GM12878 (cell line): ENCODE data around the gene CIPC. TPM values are rescaled to one million over a fixed set of nuclear protein-coding genes. Genes with fewer than 3 reads are reported as not detected.

Experiments used
- BMI1 ChIP-seq: fragments of 450-650 bp; IDR thresholded peaks from 2 replicates; pipeline ENCODE4 v1.6.1; 2016; ENCODE audit warnings: mild to moderate bottlenecking, moderate library complexity, borderline replicate concordance
- CEBPB ChIP-seq, 2 experiments: fragments of 150-350 bp in 1 of 2; IDR thresholded peaks; 2 replicates each; pipeline ENCODE4 v1.6.1; 2012 to 2014; ENCODE audit warnings: low read depth in 2 of 2, low read length in 2 of 2, borderline replicate concordance in 1 of 2, inconsistent platforms in 1 of 2
- CUX1 ChIP-seq: IDR thresholded peaks from 2 replicates; pipeline ENCODE4 v1.6.1; 2012; ENCODE audit warnings: improper control_type of control experiment, low read depth, low read length; ENCODE audit not compliant: insufficient replicate concordance
- SPI1 ChIP-seq: IDR thresholded peaks from 2 replicates; pipeline ENCODE4 v1.6.1; 2011; ENCODE audit warnings: low read depth, mild to moderate bottlenecking, low read length, moderate library complexity, borderline replicate concordance; ENCODE audit not compliant: insufficient read depth
- ZNF274 ChIP-seq: IDR thresholded peaks from one replicate; pipeline ENCODE4 v1.8.0; 2011; ENCODE audit not compliant: insufficient read length, insufficient read depth
- polyA plus RNA-seq, 11 experiments: library from polyadenylated mRNA; depleted of rRNA in 4 of 11; unstranded in 6 of 11; stranded (reverse) in 5 of 11; fragments of >200 nt; fragmentation: Nextera tagmentation in 4 of 11; fragmentation: Illumina TruSeq in 1 of 11; extraction: Ambion mirVana in 4 of 11; extraction: Trizol in 1 of 11; gene quantifications; 1 replicate in 1 of 11; 2 replicates in 10 of 11; pipeline versions ENCODE4 v1.2.1 to v1.2.3, GENCODE V29; 2011 to 2016; ENCODE audit warnings: inconsistent platforms in 2 of 11, missing spikeins in 2 of 11, low read depth in 1 of 11
- total RNA-seq, 4 experiments: library from RNA; depleted of rRNA in 3 of 4; stranded (reverse); fragments of >200 nt in 3 of 4; fragmentation: Illumina TruSeq in 1 of 4; extraction: Trizol in 1 of 4; gene quantifications; 2 replicates each; pipeline versions ENCODE4 v1.2.1 to v1.2.3, GENCODE V29; 2013 to 2021
- TF ChIP-seq, protein P1 (sequence below): fragments of 450-650 bp; formaldehyde crosslinking; IDR thresholded peaks from 2 replicates; pipeline ENCODE4 v1.4.0; 2022; ENCODE audit warnings: mild to moderate bottlenecking, moderate library complexity
- TF ChIP-seq, protein P2 (sequence below): fragments of 450-650 bp; IDR thresholded peaks from 2 replicates; pipeline ENCODE4 v1.6.1; 2017; ENCODE audit warnings: mild to moderate bottlenecking, moderate library complexity
- TF ChIP-seq, protein P3 (sequence below): fragments of 450-650 bp; formaldehyde crosslinking; IDR thresholded peaks from 2 replicates; pipeline ENCODE4 v1.4.0; 2020; ENCODE audit warnings: mild to moderate bottlenecking, moderate library complexity
- TF ChIP-seq, protein P4 (sequence below): IDR thresholded peaks from 2 replicates; pipeline ENCODE4 v1.6.1; 2012; ENCODE audit warnings: low read depth, low read length, improper control_type of control experiment

The CIPC gene
- total and polyA plus RNA-seq, 10 of the 15 experiments (the other 5 are each of a cell fraction or from before 2014, with no cell fraction given): 5.6 to 29.5 (median 16.5) TPM

DNA sequence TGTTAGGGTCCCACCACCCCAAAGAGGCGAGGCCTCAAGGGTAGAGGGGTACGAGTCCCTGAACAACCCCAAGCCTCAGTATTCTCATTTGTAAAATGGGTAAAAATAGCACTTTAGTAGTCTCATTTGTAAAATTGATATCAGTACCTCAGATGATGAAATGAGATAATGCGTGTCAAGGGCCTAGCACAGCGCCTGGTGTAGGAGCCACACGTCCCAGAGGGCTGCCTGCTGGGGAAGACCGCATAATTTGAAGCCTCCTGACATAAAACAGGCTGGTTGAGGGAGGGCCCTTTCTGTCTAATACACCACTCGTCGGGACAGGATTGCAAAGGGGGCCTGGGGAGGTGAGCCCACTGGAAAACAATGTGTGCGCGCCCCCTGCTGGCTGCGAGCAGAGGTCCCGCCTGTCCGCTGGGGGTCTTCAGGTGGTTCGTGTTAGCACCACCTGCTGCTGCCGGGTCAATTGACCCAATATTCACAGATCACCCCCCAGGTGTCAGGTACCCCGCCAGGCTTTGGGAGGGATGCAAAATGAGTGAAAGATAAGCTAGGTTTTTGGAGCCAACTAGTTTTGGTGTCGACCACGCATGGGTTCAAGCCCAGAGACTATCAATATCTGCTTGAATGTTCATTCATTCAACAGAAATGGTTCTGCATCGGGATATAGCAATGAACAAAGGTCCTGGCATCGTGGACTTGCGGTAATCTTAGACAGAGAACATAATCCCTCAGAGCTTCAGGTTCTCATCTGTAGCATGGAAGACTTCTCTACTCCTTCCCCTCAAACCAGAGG is 44.8 kb upstream of the CIPC start (continued):
- TF ChIP-seq CUX1 (no peak), CEBPB (IDR thresholded peaks at IDR 0.05; ENCODE audit: borderline replicate concordance in 1 of 2, low read depth in 2 of 2, low read length in 2 of 2) (no peak), SPI1 (no peak), BMI1 (no peak), ZNF274 (no peak)
- TF ChIP-seq, protein P1, sequence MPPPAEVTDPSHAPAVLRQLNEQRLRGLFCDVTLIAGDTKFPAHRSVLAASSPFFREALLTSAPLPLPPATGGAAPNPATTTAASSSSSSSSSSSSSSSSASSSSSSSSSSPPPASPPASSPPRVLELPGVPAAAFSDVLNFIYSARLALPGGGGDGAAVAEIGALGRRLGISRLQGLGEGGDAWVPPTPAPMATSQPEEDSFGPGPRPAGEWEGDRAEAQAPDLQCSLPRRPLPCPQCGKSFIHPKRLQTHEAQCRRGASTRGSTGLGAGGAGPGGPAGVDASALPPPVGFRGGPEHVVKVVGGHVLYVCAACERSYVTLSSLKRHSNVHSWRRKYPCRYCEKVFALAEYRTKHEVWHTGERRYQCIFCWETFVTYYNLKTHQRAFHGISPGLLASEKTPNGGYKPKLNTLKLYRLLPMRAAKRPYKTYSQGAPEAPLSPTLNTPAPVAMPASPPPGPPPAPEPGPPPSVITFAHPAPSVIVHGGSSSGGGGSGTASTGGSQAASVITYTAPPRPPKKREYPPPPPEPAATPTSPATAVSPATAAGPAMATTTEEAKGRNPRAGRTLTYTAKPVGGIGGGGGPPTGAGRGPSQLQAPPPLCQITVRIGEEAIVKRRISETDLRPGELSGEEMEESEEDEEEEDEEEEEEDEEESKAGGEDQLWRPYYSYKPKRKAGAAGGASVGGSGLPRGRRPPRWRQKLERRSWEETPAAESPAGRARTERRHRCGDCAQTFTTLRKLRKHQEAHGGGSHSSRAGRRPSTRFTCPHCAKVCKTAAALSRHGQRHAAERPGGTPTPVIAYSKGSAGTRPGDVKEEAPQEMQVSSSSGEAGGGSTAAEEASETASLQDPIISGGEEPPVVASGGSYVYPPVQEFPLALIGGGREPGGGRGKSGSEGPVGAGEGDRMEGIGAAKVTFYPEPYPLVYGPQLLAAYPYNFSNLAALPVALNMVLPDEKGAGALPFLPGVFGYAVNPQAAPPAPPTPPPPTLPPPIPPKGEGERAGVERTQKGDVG (CRISPR knock-in tag): no peak
- TF ChIP-seq, protein P2, sequence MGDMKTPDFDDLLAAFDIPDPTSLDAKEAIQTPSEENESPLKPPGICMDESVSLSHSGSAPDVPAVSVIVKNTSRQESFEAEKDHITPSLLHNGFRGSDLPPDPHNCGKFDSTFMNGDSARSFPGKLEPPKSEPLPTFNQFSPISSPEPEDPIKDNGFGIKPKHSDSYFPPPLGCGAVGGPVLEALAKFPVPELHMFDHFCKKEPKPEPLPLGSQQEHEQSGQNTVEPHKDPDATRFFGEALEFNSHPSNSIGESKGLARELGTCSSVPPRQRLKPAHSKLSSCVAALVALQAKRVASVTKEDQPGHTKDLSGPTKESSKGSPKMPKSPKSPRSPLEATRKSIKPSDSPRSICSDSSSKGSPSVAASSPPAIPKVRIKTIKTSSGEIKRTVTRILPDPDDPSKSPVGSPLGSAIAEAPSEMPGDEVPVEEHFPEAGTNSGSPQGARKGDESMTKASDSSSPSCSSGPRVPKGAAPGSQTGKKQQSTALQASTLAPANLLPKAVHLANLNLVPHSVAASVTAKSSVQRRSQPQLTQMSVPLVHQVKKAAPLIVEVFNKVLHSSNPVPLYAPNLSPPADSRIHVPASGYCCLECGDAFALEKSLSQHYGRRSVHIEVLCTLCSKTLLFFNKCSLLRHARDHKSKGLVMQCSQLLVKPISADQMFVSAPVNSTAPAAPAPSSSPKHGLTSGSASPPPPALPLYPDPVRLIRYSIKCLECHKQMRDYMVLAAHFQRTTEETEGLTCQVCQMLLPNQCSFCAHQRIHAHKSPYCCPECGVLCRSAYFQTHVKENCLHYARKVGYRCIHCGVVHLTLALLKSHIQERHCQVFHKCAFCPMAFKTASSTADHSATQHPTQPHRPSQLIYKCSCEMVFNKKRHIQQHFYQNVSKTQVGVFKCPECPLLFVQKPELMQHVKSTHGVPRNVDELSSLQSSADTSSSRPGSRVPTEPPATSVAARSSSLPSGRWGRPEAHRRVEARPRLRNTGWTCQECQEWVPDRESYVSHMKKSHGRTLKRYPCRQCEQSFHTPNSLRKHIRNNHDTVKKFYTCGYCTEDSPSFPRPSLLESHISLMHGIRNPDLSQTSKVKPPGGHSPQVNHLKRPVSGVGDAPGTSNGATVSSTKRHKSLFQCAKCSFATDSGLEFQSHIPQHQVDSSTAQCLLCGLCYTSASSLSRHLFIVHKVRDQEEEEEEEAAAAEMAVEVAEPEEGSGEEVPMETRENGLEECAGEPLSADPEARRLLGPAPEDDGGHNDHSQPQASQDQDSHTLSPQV: 0 out of 2 replicates have a peak, but pooled peaks have one; percentile 40
- TF ChIP-seq, protein P3, sequence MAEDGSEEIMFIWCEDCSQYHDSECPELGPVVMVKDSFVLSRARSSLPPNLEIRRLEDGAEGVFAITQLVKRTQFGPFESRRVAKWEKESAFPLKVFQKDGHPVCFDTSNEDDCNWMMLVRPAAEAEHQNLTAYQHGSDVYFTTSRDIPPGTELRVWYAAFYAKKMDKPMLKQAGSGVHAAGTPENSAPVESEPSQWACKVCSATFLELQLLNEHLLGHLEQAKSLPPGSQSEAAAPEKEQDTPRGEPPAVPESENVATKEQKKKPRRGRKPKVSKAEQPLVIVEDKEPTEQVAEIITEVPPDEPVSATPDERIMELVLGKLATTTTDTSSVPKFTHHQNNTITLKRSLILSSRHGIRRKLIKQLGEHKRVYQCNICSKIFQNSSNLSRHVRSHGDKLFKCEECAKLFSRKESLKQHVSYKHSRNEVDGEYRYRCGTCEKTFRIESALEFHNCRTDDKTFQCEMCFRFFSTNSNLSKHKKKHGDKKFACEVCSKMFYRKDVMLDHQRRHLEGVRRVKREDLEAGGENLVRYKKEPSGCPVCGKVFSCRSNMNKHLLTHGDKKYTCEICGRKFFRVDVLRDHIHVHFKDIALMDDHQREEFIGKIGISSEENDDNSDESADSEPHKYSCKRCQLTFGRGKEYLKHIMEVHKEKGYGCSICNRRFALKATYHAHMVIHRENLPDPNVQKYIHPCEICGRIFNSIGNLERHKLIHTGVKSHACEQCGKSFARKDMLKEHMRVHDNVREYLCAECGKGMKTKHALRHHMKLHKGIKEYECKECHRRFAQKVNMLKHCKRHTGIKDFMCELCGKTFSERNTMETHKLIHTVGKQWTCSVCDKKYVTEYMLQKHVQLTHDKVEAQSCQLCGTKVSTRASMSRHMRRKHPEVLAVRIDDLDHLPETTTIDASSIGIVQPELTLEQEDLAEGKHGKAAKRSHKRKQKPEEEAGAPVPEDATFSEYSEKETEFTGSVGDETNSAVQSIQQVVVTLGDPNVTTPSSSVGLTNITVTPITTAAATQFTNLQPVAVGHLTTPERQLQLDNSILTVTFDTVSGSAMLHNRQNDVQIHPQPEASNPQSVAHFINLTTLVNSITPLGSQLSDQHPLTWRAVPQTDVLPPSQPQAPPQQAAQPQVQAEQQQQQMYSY (CRISPR knock-in tag): no peak
- TF ChIP-seq, protein P4, sequence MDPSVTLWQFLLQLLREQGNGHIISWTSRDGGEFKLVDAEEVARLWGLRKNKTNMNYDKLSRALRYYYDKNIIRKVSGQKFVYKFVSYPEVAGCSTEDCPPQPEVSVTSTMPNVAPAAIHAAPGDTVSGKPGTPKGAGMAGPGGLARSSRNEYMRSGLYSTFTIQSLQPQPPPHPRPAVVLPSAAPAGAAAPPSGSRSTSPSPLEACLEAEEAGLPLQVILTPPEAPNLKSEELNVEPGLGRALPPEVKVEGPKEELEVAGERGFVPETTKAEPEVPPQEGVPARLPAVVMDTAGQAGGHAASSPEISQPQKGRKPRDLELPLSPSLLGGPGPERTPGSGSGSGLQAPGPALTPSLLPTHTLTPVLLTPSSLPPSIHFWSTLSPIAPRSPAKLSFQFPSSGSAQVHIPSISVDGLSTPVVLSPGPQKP: no peak
